ENCODE results near the gene RAPGEF1. TPM values are rescaled to one million over a fixed set of nuclear protein-coding genes. Genes with fewer than 3 reads are reported as not detected.

RAPGEF1 gene
- total and polyA plus RNA-seq, 9 donors, result 17.0 to 64.4 (median 36.4) TPM

- WGBS, 3 donors, result 88 to 96% (median 89%) methylated on average over 7 of the region's 7 CpGs
- Histone ChIP-seq H3K36me3 (no peaks in the 10 kb centered on the region), H3K4me3 (no peak overlapping the region), H3K27me3 (no peaks in the 10 kb centered on the region), H3K27ac (no peak overlapping the region), H3K9me3 (no peaks in the 10 kb centered on the region), H3K4me1 (ENCODE audit: insufficient read depth) (peaks cover 25% of the 10 kb centered on the region)
- TF ChIP-seq EP300 (IDR thresholded peaks at IDR 0.05) (no peak), POLR2A (IDR thresholded peaks at IDR 0.05) (no peak)
- TF ChIP-seq, protein P1, sequence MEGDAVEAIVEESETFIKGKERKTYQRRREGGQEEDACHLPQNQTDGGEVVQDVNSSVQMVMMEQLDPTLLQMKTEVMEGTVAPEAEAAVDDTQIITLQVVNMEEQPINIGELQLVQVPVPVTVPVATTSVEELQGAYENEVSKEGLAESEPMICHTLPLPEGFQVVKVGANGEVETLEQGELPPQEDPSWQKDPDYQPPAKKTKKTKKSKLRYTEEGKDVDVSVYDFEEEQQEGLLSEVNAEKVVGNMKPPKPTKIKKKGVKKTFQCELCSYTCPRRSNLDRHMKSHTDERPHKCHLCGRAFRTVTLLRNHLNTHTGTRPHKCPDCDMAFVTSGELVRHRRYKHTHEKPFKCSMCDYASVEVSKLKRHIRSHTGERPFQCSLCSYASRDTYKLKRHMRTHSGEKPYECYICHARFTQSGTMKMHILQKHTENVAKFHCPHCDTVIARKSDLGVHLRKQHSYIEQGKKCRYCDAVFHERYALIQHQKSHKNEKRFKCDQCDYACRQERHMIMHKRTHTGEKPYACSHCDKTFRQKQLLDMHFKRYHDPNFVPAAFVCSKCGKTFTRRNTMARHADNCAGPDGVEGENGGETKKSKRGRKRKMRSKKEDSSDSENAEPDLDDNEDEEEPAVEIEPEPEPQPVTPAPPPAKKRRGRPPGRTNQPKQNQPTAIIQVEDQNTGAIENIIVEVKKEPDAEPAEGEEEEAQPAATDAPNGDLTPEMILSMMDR (IDR thresholded peaks at IDR 0.05), result no peak
- DNase-seq, result no peak
- intact Hi-C loops (cut with DNase I), result no loop called here
These were observed 127.0 kb downstream of the RAPGEF1 start for GRCh38 chr9:131612851-131613250.

- 92 to 97% (median 96%) methylated on average over 11 of the region's 11 CpGs for WGBS, 3 donors
- TF ChIP-seq POLR2A (IDR thresholded peaks at IDR 0.05) (no peak), EP300 (IDR thresholded peaks at IDR 0.05) (no peak)
- TF ChIP-seq, protein P1 (IDR thresholded peaks at IDR 0.05), result no peak
- DNase-seq, result no peak
- Histone ChIP-seq H3K27me3 (no peaks in the 10 kb centered on the region), H3K36me3 (no peaks in the 10 kb centered on the region), H3K27ac (no peak overlapping the region), H3K9me3 (no peaks in the 10 kb centered on the region), H3K4me1 (ENCODE audit: insufficient read depth) (peaks cover 24% of the 10 kb centered on the region), H3K4me3 (no peak overlapping the region)
- intact Hi-C loops (cut with DNase I), result no loop called here
These were observed 128.1 kb downstream of the RAPGEF1 start for GRCh38 chr9:131611586-131612315.

- DNase-seq, result peak in 4 of 5 donors; percentile 27 to 64 (median 43)
- Histone ChIP-seq H3K27ac (peak overlapping the region; percentile 37 to 47), H3K9me3 (no peaks in the 10 kb centered on the region), H3K36me3 (no peaks in the 10 kb centered on the region), H3K4me1 (ENCODE audit: insufficient read depth) (peaks cover 24% of the 10 kb centered on the region), H3K27me3 (no peaks in the 10 kb centered on the region), H3K4me3 (no peak overlapping the region)
- 29 to 32% (median 31%) methylated on average over 7 of the region's 7 CpGs for WGBS, 3 donors
- intact Hi-C loops (cut with DNase I), result no loop called here
- no peak for TF ChIP-seq EP300 (IDR thresholded peaks at IDR 0.05)
These were observed 129.6 kb downstream of the RAPGEF1 start for GRCh38 chr9:131610231-131610761.

- H3K4me3 ChIP-seq, result no peak overlapping the region
- no peaks in the 10 kb centered on the region for H3K9me3 ChIP-seq
- H3K4me1 ChIP-seq (ENCODE audit: insufficient read depth), result peaks cover 24% of the 10 kb centered on the region
- no peaks in the 10 kb centered on the region for H3K27me3 ChIP-seq
- peak; percentile 40 to 70 (median 56) for DNase-seq
- no peaks in the 10 kb centered on the region for H3K36me3 ChIP-seq
- 13 to 15% (median 14%) methylated on average over 14 of the region's 14 CpGs for WGBS, 3 donors
- TF ChIP-seq, protein P1 (IDR thresholded peaks at IDR 0.05), result no peak
- intact Hi-C loops (cut with DNase I), result no loop called here
- H3K27ac ChIP-seq, result peak overlapping the region; percentile 47 to 79
These were observed 130.6 kb downstream of the RAPGEF1 start for GRCh38 chr9:131609099-131609830.

Data from ovary (tissue), 9 donors.